ENCODE results near the gene POU4F1. TPM values are rescaled to one million over a fixed set of nuclear protein-coding genes. Genes with fewer than 3 reads are reported as not detected.

POU4F1 gene
- polyA plus RNA-seq, 1 donor from 2014 or later: not detected

DNA sequence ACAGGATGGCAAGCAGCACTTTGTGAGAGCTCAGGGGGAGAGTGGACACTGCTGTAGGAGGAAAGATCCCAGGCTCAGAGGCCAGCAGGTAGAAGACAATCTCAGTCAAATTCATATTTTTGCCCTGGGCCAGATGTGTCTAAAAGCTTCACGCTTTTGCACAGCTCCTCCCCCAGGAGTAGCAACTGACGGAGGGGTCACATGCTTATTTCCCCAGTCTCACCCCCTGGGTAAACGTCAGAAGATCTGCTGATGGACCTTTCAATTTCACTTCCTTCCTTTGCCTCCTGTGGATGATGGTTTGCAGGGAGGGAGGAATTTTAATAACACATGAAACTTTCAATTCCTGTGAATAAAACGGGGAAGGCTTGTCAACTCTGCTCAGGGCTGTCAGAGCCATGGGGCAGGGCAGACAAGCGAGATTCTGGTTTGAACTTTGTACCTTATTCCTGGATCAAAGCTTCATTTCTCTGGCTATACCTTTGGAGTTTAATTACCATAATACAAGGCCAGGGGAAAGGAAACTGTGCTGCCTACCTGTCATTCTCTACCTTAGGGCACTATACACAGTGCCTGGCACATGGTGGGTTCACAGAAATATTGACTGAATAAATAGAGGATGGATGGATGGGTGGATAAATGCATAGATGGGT lies 41.0 kb downstream of the POU4F1 start:
- no peak overlapping the region for H2AFZ ChIP-seq (ENCODE audit: low read depth, low read length)
- H3K9me3 ChIP-seq (ENCODE audit: low read length): no peaks in the 10 kb centered on the region
- H4K20me1 ChIP-seq (ENCODE audit: insufficient read depth): no peaks in the 10 kb centered on the region
- no peaks in the 10 kb centered on the region for H3K79me2 ChIP-seq (replicated peaks; ENCODE audit: insufficient read depth, low read length)
- H3K9ac ChIP-seq (ENCODE audit: low read length): no peak overlapping the region
- no peak overlapping the region for H3K4me2 ChIP-seq (ENCODE audit: low read length)
- H3K27me3 ChIP-seq (ENCODE audit: insufficient read depth, low read depth, low read length): no peaks in the 10 kb centered on the region
- no peaks in the 10 kb centered on the region for H3K9me2 ChIP-seq (ENCODE audit: insufficient read depth, low read length)
- no peak overlapping the region for H3K27ac ChIP-seq (ENCODE audit: low read length)
- TF ChIP-seq EZH2 (IDR thresholded peaks at IDR 0.05; ENCODE audit: borderline replicate concordance, insufficient read depth, low read length, poor library complexity, severe bottlenecking): no peak
- TF ChIP-seq, protein P1, sequence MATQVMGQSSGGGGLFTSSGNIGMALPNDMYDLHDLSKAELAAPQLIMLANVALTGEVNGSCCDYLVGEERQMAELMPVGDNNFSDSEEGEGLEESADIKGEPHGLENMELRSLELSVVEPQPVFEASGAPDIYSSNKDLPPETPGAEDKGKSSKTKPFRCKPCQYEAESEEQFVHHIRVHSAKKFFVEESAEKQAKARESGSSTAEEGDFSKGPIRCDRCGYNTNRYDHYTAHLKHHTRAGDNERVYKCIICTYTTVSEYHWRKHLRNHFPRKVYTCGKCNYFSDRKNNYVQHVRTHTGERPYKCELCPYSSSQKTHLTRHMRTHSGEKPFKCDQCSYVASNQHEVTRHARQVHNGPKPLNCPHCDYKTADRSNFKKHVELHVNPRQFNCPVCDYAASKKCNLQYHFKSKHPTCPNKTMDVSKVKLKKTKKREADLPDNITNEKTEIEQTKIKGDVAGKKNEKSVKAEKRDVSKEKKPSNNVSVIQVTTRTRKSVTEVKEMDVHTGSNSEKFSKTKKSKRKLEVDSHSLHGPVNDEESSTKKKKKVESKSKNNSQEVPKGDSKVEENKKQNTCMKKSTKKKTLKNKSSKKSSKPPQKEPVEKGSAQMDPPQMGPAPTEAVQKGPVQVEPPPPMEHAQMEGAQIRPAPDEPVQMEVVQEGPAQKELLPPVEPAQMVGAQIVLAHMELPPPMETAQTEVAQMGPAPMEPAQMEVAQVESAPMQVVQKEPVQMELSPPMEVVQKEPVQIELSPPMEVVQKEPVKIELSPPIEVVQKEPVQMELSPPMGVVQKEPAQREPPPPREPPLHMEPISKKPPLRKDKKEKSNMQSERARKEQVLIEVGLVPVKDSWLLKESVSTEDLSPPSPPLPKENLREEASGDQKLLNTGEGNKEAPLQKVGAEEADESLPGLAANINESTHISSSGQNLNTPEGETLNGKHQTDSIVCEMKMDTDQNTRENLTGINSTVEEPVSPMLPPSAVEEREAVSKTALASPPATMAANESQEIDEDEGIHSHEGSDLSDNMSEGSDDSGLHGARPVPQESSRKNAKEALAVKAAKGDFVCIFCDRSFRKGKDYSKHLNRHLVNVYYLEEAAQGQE (IDR thresholded peaks at IDR 0.05; ENCODE audit: borderline replicate concordance): no peak
- TF ChIP-seq MXI1 (conservative IDR thresholded peaks at IDR 0.05; ENCODE audit: poor library complexity, severe bottlenecking): no peak
- TF ChIP-seq TAF1 (IDR thresholded peaks at IDR 0.05; ENCODE audit: low read depth): no peak
- TF ChIP-seq EP300 (conservative IDR thresholded peaks at IDR 0.05; ENCODE audit: poor library complexity, severe bottlenecking): no peak
- no peak for TF ChIP-seq RAD21 (conservative IDR thresholded peaks at IDR 0.05)
- no peak for TF ChIP-seq SMC3 (conservative IDR thresholded peaks at IDR 0.05; ENCODE audit: poor library complexity)
- TF ChIP-seq, protein P2, sequence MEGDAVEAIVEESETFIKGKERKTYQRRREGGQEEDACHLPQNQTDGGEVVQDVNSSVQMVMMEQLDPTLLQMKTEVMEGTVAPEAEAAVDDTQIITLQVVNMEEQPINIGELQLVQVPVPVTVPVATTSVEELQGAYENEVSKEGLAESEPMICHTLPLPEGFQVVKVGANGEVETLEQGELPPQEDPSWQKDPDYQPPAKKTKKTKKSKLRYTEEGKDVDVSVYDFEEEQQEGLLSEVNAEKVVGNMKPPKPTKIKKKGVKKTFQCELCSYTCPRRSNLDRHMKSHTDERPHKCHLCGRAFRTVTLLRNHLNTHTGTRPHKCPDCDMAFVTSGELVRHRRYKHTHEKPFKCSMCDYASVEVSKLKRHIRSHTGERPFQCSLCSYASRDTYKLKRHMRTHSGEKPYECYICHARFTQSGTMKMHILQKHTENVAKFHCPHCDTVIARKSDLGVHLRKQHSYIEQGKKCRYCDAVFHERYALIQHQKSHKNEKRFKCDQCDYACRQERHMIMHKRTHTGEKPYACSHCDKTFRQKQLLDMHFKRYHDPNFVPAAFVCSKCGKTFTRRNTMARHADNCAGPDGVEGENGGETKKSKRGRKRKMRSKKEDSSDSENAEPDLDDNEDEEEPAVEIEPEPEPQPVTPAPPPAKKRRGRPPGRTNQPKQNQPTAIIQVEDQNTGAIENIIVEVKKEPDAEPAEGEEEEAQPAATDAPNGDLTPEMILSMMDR (IDR thresholded peaks at IDR 0.05; ENCODE audit: poor library complexity, severe bottlenecking): no peak
- TF ChIP-seq POLR2AphosphoS5 (IDR thresholded peaks at IDR 0.05): no peak
- H3K4me3 ChIP-seq (ENCODE audit: low read length): no peak overlapping the region
- H3K36me3 ChIP-seq (ENCODE audit: insufficient read depth, low read length): no peaks in the 10 kb centered on the region
- no peaks in the 10 kb centered on the region for H3F3A ChIP-seq (ENCODE audit: insufficient read depth, low read length, poor library complexity, severe bottlenecking)

Other genes starting within 250 kb of the POU4F1 start
- 40.1 and 40.9 TPM in 2 replicates for gene OBI1, start 55.6 kb upstream of the POU4F1 start, polyA plus RNA-seq